T47D (cell line): Measurements from ENCODE around the gene GLCE.

Experiments
- DNase-seq, 2 experiments: peaks; one replicate each; pipeline versions ENCODE4 v3.0.0 to v3.0.0-alpha.2; 2011 to 2012; ENCODE audit warnings: low read depth in 1 of 2, low spot score in 1 of 2
- JUND ChIP-seq: IDR thresholded peaks from 2 replicates; pipeline ENCODE4 v1.6.1; 2012; ENCODE audit warnings: low read depth
- in situ Hi-C: cut with HindIII; loops from 2 replicates; pipeline ENCODE4 v1.10.0; 2016; ENCODE audit warnings: low sequenced_read_pairs, low pct_unique_long_range_greater_than_20kb

GLCE gene

GRCh38 chr15:69236505-69236904, 76.1 kb downstream of the GLCE start:
- in situ Hi-C loops = no loop called here
- no peak for DNase-seq
- TF ChIP-seq JUND = no peak

GRCh38 chr15:69237718-69238117, 77.3 kb downstream of the GLCE start:
- in situ Hi-C loops = no loop called here

GRCh38 chr15:69244798-69245197, 84.4 kb downstream of the GLCE start:
- no peak for DNase-seq
- TF ChIP-seq JUND = no peak
- in situ Hi-C loops = no loop called here

More at GRCh38 chr15:69237718-69238117, 77.3 kb downstream of the GLCE start:
- TF ChIP-seq JUND = no peak
- no peak for DNase-seq

- in situ Hi-C loops = no loop called here
- no peak for DNase-seq
- TF ChIP-seq JUND = no peak
These were observed 92.7 kb downstream of the GLCE start for GRCh38 chr15:69253156-69253555.

- peak; percentile 29 to 62 for DNase-seq
- in situ Hi-C loops = no loop called here
- no peak for TF ChIP-seq JUND
These were observed 105.0 kb downstream of the GLCE start for GRCh38 chr15:69265347-69265955.

- in situ Hi-C loops = no loop called here
- no peak for TF ChIP-seq JUND
- no peak for DNase-seq
These were observed 110.8 kb downstream of the GLCE start for GRCh38 chr15:69271217-69271616.

GRCh38 chr15:69272139-69272538, 111.7 kb downstream of the GLCE start:
- TF ChIP-seq JUND = no peak
- in situ Hi-C loops = no loop called here

GRCh38 chr15:69272891-69273290, 112.5 kb downstream of the GLCE start:
- in situ Hi-C loops = no loop called here
- no peak for DNase-seq
- no peak for TF ChIP-seq JUND

More at GRCh38 chr15:69272139-69272538, 111.7 kb downstream of the GLCE start:
- DNase-seq = no peak

GRCh38 chr15:69275074-69275670, 114.7 kb downstream of the GLCE start:
- no peak for DNase-seq
- no peak for TF ChIP-seq JUND
- in situ Hi-C loops = no loop called here

- no peak for TF ChIP-seq JUND
- DNase-seq = no peak
- in situ Hi-C loops = no loop called here
These were observed 115.6 kb downstream of the GLCE start for GRCh38 chr15:69275933-69276560.

GRCh38 chr15:69277316-69277715, 116.9 kb downstream of the GLCE start:
- no peak for DNase-seq
- TF ChIP-seq JUND = no peak
- in situ Hi-C loops = no loop called here

- no peak for DNase-seq
- in situ Hi-C loops = no loop called here
- no peak for TF ChIP-seq JUND
These were observed 119.2 kb downstream of the GLCE start for GRCh38 chr15:69279636-69280035.

GRCh38 chr15:69280783-69281182, 120.3 kb downstream of the GLCE start:
- TF ChIP-seq JUND = no peak
- no peak for DNase-seq
- in situ Hi-C loops = no loop called here

- no peak for DNase-seq
- in situ Hi-C loops = no loop called here
- no peak for TF ChIP-seq JUND
These were observed 121.8 kb downstream of the GLCE start for GRCh38 chr15:69282104-69282743.
